H9 (cell line): ENCODE measurements around the gene SET. TPM values are rescaled to one million over a fixed set of nuclear protein-coding genes. Genes with fewer than 3 reads are reported as not detected.

Experiments used
- DNase-seq: peaks from one replicate; pipeline ENCODE4 v3.0.0-alpha.2; 2017
- H2AFZ ChIP-seq: one replicate; pipeline ENCODE4 v1.6.1; 2013; ENCODE audit warnings: mild to moderate bottlenecking, low read length, control low read depth, moderate library complexity
- H2AK5ac ChIP-seq: 2 replicates; pipeline ENCODE4 v1.6.1; 2013; ENCODE audit warnings: low read length, control low read depth, mixed read lengths; ENCODE audit not compliant: insufficient read length
- H2BK120ac ChIP-seq: one replicate; pipeline ENCODE4 v1.6.1; 2013; ENCODE audit warnings: low read depth, mild to moderate bottlenecking, low read length, control low read depth, inconsistent platforms; ENCODE audit not compliant: poor library complexity, severe bottlenecking
- H2BK12ac ChIP-seq: 2 replicates; pipeline ENCODE4 v1.6.1; 2013; ENCODE audit warnings: low read length, control low read depth, mixed read lengths, low read depth; ENCODE audit not compliant: insufficient read length
- H2BK15ac ChIP-seq: 2 replicates; pipeline ENCODE4 v1.6.1; 2013; ENCODE audit warnings: low read depth, low read length, control low read depth
- H2BK20ac ChIP-seq: one replicate; pipeline ENCODE4 v1.6.1; 2013; ENCODE audit warnings: low read depth, mild to moderate bottlenecking, low read length, control low read depth, inconsistent platforms; ENCODE audit not compliant: poor library complexity, severe bottlenecking
- H2BK5ac ChIP-seq: 2 replicates; pipeline ENCODE4 v1.6.1; 2013; ENCODE audit warnings: low read length, control low read depth, mixed read lengths; ENCODE audit not compliant: insufficient read length
- H3K14ac ChIP-seq: 2 replicates; pipeline ENCODE4 v1.6.1; 2013; ENCODE audit warnings: low read length, control low read depth; ENCODE audit not compliant: insufficient read depth
- H3K18ac ChIP-seq: 2 replicates; pipeline ENCODE4 v1.6.1; 2013; ENCODE audit warnings: low read depth, mild to moderate bottlenecking, mixed read lengths, low read length, control low read depth; ENCODE audit not compliant: insufficient read length
- H3K23ac ChIP-seq: 2 replicates; pipeline ENCODE4 v1.6.1; 2013; ENCODE audit warnings: low read length, control low read depth, mixed read lengths, low read depth; ENCODE audit not compliant: insufficient read length
- H3K23me2 ChIP-seq: 2 replicates; pipeline ENCODE4 v1.6.1; 2013; ENCODE audit warnings: low read depth, mild to moderate bottlenecking, mixed read lengths, low read length, control low read depth; ENCODE audit not compliant: insufficient read length, poor library complexity, severe bottlenecking
- H3K27ac ChIP-seq: 2 replicates; pipeline ENCODE4 v1.5.1; 2013; ENCODE audit warnings: low read length, control low read depth, mixed read lengths, low read depth; ENCODE audit not compliant: insufficient read length
- H3K27me3 ChIP-seq: 2 replicates; pipeline ENCODE4 v1.6.1; 2013; ENCODE audit warnings: low read length, control low read depth, inconsistent platforms; ENCODE audit not compliant: insufficient read depth
- H3K4ac ChIP-seq: 2 replicates; pipeline ENCODE4 v1.6.1; 2013; ENCODE audit warnings: low read depth, mild to moderate bottlenecking, control low read depth, inconsistent platforms, low read length, moderate library complexity
- H3K4me1 ChIP-seq: 2 replicates; pipeline ENCODE4 v1.6.1; 2013; ENCODE audit warnings: low read length, control low read depth, inconsistent platforms; ENCODE audit not compliant: insufficient read depth
- H3K4me2 ChIP-seq: 2 replicates; pipeline ENCODE4 v1.6.1; 2013; ENCODE audit warnings: low read length, control low read depth, mixed read lengths; ENCODE audit not compliant: insufficient read length, insufficient read depth
- H3K56ac ChIP-seq: 2 replicates; pipeline ENCODE4 v1.6.1; 2013; ENCODE audit warnings: low read depth, mild to moderate bottlenecking, mixed read lengths, low read length, control low read depth; ENCODE audit not compliant: insufficient read length
- H3K79me1 ChIP-seq: 2 replicates; pipeline ENCODE4 v1.6.1; 2013; ENCODE audit warnings: low read depth, mild to moderate bottlenecking, moderate library complexity, low read length, control low read depth, inconsistent platforms; ENCODE audit not compliant: insufficient read depth, poor library complexity, severe bottlenecking
- H3K79me2 ChIP-seq: 2 replicates; pipeline ENCODE4 v1.6.1; 2013; ENCODE audit warnings: low read length, control low read depth, inconsistent platforms; ENCODE audit not compliant: insufficient read depth
- H3K9ac ChIP-seq: 2 replicates; pipeline ENCODE4 v1.6.1; 2013; ENCODE audit warnings: low read length, control low read depth, mixed read lengths; ENCODE audit not compliant: insufficient read length; ENCODE audit errors: extremely low read depth
- H3K9me3 ChIP-seq: one replicate; pipeline ENCODE4 v1.6.1; 2013; ENCODE audit warnings: low read depth, low read length, inconsistent platforms; ENCODE audit not compliant: control insufficient read depth
- H3T11ph ChIP-seq: one replicate; pipeline ENCODE4 v1.6.1; 2013; ENCODE audit warnings: mild to moderate bottlenecking, low read length, control low read depth, inconsistent platforms
- H4K20me1 ChIP-seq: one replicate; pipeline ENCODE4 v1.6.1; 2013; ENCODE audit not compliant: control insufficient read depth, insufficient read length, insufficient read depth
- H4K5ac ChIP-seq: 2 replicates; pipeline ENCODE4 v1.6.1; 2013; ENCODE audit warnings: low read depth, mild to moderate bottlenecking, mixed read lengths, low read length, control low read depth; ENCODE audit not compliant: insufficient read length
- H4K8ac ChIP-seq: replicated peaks from 2 replicates; pipeline ENCODE4 v1.6.1; 2013; ENCODE audit warnings: low read length, control low read depth, mixed read lengths, low read depth; ENCODE audit not compliant: insufficient read length
- H4K91ac ChIP-seq: 2 replicates; pipeline ENCODE4 v1.6.1; 2013; ENCODE audit warnings: low read depth, mild to moderate bottlenecking, moderate library complexity, mixed read lengths, low read length, control low read depth; ENCODE audit not compliant: insufficient read length
- H3K27ac Mint-ChIP-seq, 3 experiments: 2 replicates in 2 of 3; 3 replicates in 1 of 3; pipeline ENCODE4 v1.8.0; 2020 to 2021; ENCODE audit warnings: mixed read lengths in 3 of 3, mild to moderate bottlenecking in 1 of 3, moderate library complexity in 1 of 3
- H3K27me3 Mint-ChIP-seq: 2 replicates; pipeline ENCODE4 v1.8.0; 2021; ENCODE audit warnings: low read depth, mild to moderate bottlenecking, moderate library complexity, mixed read lengths
- H3K36me3 Mint-ChIP-seq, 3 experiments: 2 replicates in 2 of 3; 3 replicates in 1 of 3; pipeline ENCODE4 v1.8.0; 2020 to 2021; ENCODE audit warnings: low read depth in 3 of 3, mixed read lengths in 3 of 3; ENCODE audit not compliant: insufficient read depth in 1 of 3
- H3K4me1 Mint-ChIP-seq, 2 experiments: 2 replicates each; pipeline ENCODE4 v1.8.0; 2020; ENCODE audit warnings: mixed read lengths in 2 of 2
- H3K4me3 Mint-ChIP-seq, 2 experiments: 2 replicates in 1 of 2; 3 replicates in 1 of 2; pipeline ENCODE4 v1.8.0; 2020 to 2021; ENCODE audit warnings: mild to moderate bottlenecking in 2 of 2, mixed read lengths in 2 of 2, moderate library complexity in 1 of 2
- H3K9me3 Mint-ChIP-seq, 2 experiments: 2 replicates in 1 of 2; 3 replicates in 1 of 2; pipeline ENCODE4 v1.8.0; 2020; ENCODE audit warnings: mild to moderate bottlenecking in 2 of 2, mixed read lengths in 2 of 2, moderate library complexity in 1 of 2
- WGBS: extraction: QIAGEN DNeasy Blood & Tissue Kit; methylation state at CpG from one replicate; pipeline ENCODE4 v1.1.7; 2013; ENCODE audit warnings: missing lambda C conversion rate, low lambda C conversion rate, mixed read lengths; ENCODE audit not compliant: insufficient read length; ENCODE audit errors: extremely low coverage; 5-methylcytosine and 5-hydroxymethylcytosine counted together
- total RNA-seq: library from RNA; stranded (reverse); gene quantifications from 2 replicates; pipeline ENCODE4 v1.2.1, GENCODE V29; 2021
- TF ChIP-seq, protein P1 (sequence below): fragments of 200-600 bp; sonication (generic); conservative IDR thresholded peaks from 3 replicates; pipeline ENCODE4 v1.8.0; 2021; ENCODE audit warnings: antibody characterized with exemption, mild to moderate bottlenecking

The SET gene
- total RNA-seq, 1 experiment from 2014 or later: 1,148 TPM

DNA sequence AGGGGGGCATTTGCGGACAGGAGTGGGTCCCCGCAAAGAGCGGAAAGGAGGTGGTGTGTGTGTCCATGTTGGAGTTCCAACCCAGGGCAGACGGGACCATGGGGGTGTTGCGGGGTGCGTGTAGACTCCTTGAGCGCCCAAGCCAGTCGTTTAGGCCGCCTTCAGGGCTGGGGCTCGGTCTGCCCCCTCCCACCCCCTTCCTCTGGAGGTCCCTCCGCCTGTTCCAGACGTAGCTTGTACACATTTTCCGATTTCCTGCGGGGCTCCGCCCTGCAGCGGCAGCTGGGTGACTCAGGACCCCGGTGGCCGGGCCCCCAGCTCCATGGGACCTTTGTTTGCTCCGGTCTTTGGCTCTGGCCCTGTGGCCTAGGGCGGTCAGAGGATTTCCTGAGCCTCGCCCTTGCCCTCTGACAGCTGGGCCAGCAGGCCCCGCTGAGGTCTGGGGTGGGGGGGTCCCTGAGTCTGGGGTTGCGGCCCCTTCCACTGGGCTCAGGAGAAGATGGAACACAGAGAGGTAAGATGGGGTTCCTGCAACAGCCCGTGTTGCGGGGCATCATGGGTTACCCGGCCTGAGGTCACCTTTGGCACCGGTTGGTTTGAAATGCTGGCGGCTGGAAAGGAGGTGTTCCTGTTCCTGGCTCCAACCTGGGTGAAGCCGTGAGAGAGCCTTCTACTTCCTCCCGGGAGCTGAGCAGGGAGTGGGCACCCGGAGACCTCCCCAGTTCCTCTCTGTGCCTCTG is 14.8 kb downstream of the SET start:
- WGBS: no CpG with 5 or more reads among the region's 31 CpGs
- Histone ChIP-seq H3K18ac (no peak overlapping the region), H4K5ac (no peak overlapping the region), H3K9me3 (no peaks in the 10 kb centered on the region), H3T11ph (no peak overlapping the region), H3K79me1 (no peaks in the 10 kb centered on the region), H2AK5ac (no peak overlapping the region), H4K20me1 (no peaks in the 10 kb centered on the region), H3K23me2 (peaks cover 7% of the 10 kb centered on the region), H2AFZ (no peak overlapping the region), H4K91ac (no peak overlapping the region), H3K4me2 (peak overlapping the region; percentile 54), H3K9ac (peak overlapping the region; percentile 20), H4K8ac (no peak overlapping the region), H3K4me1 (no peaks in the 10 kb centered on the region), H3K56ac (no peak overlapping the region), H3K23ac (no peak overlapping the region), H2BK20ac (no peak overlapping the region), H3K4ac (no peak overlapping the region), H3K79me2 (no peaks in the 10 kb centered on the region), H2BK120ac (no peak overlapping the region), H2BK15ac (no peak overlapping the region), H3K14ac (no peak overlapping the region), H2BK5ac (no peak overlapping the region), H2BK12ac (no peak overlapping the region), H3K27ac (no peak overlapping the region), H3K27me3 (no peaks in the 10 kb centered on the region)
- Mint-ChIP-seq H3K27me3 (peaks cover 2% of the 10 kb centered on the region; the same call in 1 of the 2 replicates), H3K4me1 (peaks cover 2 to 7% of the 10 kb centered on the region in 2 experiments; a peak in 3 of 4 replicates), H3K36me3 (peaks cover 0 to 3% (median 0%) of the 10 kb centered on the region in 3 experiments; a peak in 2 of 7 replicates), H3K27ac (no peak overlapping the region), H3K4me3 (peak overlapping the region; percentile 85 to 88), H3K9me3 (peaks cover 2% of the 10 kb centered on the region in 2 experiments; a peak in 1 of 5 replicates)
- DNase-seq: peak; percentile 28
- TF ChIP-seq, protein P1, sequence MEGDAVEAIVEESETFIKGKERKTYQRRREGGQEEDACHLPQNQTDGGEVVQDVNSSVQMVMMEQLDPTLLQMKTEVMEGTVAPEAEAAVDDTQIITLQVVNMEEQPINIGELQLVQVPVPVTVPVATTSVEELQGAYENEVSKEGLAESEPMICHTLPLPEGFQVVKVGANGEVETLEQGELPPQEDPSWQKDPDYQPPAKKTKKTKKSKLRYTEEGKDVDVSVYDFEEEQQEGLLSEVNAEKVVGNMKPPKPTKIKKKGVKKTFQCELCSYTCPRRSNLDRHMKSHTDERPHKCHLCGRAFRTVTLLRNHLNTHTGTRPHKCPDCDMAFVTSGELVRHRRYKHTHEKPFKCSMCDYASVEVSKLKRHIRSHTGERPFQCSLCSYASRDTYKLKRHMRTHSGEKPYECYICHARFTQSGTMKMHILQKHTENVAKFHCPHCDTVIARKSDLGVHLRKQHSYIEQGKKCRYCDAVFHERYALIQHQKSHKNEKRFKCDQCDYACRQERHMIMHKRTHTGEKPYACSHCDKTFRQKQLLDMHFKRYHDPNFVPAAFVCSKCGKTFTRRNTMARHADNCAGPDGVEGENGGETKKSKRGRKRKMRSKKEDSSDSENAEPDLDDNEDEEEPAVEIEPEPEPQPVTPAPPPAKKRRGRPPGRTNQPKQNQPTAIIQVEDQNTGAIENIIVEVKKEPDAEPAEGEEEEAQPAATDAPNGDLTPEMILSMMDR: no peak
